Measurements from ENCODE around the gene TLE2.
"Not testable (repeated sequence)": the region's sequence is repeated elsewhere in the genome, so short reads cannot be mapped to it uniquely, and the experiment has no call there.

Gene TLE2

DNA sequence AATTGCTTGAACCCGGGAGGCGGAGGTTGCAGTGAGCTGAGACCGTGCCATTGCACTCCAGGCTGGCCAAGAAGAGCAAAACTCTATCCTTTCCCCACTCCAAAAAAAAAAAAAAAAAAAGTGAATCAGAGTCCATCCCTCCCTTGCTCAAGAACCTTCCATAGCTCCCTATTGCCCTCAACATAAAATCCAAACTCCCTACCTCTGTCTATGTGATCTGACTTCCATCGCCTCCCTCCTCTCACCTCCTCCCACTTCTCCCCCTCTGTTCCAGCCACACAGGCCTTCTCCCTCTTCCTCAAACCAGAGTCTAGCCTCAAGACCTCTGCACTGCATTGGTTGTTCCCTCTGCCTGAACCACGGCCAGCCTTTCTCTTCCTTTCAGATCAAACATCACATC lies 10.0 kb upstream of the TLE2 start:
- POLR2A ChIA-PET (ENCODE audit: low non-redundant PET) = no interaction called here
- TF ChIP-seq, protein P1, sequence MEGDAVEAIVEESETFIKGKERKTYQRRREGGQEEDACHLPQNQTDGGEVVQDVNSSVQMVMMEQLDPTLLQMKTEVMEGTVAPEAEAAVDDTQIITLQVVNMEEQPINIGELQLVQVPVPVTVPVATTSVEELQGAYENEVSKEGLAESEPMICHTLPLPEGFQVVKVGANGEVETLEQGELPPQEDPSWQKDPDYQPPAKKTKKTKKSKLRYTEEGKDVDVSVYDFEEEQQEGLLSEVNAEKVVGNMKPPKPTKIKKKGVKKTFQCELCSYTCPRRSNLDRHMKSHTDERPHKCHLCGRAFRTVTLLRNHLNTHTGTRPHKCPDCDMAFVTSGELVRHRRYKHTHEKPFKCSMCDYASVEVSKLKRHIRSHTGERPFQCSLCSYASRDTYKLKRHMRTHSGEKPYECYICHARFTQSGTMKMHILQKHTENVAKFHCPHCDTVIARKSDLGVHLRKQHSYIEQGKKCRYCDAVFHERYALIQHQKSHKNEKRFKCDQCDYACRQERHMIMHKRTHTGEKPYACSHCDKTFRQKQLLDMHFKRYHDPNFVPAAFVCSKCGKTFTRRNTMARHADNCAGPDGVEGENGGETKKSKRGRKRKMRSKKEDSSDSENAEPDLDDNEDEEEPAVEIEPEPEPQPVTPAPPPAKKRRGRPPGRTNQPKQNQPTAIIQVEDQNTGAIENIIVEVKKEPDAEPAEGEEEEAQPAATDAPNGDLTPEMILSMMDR (conservative IDR thresholded peaks at IDR 0.05; ENCODE audit: low read depth) = no peak
- H3K27ac ChIP-seq = peak overlapping the region; percentile 12
- CTCF ChIA-PET = no interaction called here
- no peak for DNase-seq (ENCODE audit: low spot score)

DNA sequence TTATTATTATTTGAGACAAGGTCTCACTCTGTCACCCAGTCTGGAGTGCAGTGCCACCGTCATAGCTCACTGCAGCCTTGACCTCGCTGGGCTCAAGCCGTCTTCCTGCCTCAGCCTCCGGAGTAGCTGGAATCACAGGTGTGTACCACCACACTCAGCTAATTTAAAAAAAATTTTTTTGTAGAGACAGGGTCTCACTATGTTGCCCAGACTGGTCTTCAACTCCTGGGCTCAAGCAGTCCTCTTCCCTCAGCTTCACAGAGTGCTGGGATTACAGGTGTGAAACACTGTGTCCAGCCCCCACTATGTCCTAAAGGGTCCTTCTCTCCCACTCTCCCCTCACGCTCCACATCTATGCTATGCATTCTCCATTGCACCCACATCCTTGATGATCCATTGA lies 9.1 kb upstream of the TLE2 start:
- H3K27ac ChIP-seq = peak overlapping the region; percentile 94
- TF ChIP-seq, protein P1 (conservative IDR thresholded peaks at IDR 0.05; ENCODE audit: low read depth) = no peak
- CTCF ChIA-PET = interaction anchor here (0.6 to 1.1 kb wide), 2 partner anchors 17 to 75 kb away, joined by 3 read pairs; no protein-coding TSS in a partner anchor
- DNase-seq (ENCODE audit: low spot score) = no peak
- POLR2A ChIA-PET (ENCODE audit: low non-redundant PET) = no interaction called here

DNA sequence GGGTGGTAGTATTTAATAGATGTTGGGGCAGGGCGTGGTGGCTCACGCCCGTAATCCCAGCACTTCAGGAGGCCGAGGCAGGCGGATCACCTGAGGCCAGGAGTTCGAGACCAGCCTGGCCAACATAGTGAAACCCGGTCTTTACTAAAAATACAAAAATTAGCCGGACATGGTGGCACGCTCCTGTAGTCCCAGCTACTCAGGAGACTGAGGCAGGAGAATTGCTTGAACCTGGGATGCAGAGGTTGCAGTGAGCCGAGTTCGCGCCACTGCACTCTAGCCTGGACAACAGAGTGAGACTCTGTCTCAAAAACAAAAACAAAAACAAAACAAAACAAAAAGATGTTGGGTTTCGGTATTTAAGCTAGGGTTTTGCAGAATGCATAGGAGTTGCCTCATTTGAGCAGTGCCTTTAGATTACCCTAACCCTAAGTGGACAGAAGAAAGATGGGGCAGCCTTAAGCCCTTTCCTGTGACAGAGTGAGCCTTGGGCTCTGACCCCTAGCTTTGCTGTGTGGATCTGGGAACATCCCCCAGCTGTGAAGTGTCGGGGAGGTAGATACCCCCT lies 8.0 kb upstream of the TLE2 start:
- CTCF ChIA-PET = interaction anchor here (0.6 to 1.1 kb wide), 3 partner anchors 9 to 314 kb away, joined by 3 to 5 read pairs (median 5); no protein-coding TSS in a partner anchor
- POLR2A ChIA-PET (ENCODE audit: low non-redundant PET) = not testable (repeated sequence)

DNA sequence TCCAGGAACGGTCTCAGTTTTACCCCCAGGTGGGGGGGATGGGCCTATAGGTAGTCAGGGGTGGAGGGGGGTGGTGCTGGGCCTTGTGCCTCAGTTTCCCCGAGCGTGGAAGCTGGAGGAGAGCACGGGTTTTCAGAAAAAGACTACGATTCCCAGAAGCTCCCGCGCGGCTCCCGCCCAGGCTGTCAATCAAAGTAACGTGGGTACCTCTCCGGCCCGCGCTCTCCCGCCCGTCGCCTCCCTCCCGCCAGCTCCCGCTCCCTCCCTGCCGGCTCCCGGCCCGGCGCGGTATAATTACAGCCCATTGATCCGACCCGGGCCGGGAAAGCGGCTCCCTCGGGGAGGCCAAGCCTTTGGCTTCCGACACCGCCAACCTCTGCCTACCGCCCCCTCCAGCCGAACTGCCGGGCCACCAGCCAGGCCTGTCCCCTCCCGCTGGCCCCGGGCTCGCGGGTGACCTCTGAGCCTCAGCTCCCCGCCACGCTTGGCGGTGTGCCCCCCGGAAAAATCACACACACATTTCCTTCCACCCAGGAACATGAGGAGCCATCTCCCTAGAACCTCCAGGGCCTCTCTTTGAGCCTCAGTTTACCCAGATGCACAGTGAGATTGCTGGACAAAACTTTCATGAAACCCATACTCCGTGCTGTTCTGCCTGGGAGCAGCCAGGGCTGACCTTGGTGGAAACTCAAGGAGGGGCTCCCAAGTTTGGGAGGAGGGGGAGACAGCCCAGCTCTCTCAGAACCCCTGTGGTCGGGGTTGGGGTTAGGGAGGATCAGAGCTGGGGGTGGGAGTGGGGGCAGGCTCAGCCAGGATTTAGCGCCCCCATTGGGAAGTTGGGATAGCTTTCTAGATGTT lies 7.3 kb upstream of the TLE2 start:
- ChIA-PET POLR2A (ENCODE audit: low non-redundant PET) (interaction anchor here (0.6 to 1.0 kb wide), 4 partner anchors 16 to 111 kb away, joined by 3 to 6 read pairs (median 5); no protein-coding TSS in a partner anchor), CTCF (interaction anchor here (0.6 to 1.5 kb wide), 7 partner anchors 10 to 313 kb away, joined by 3 to 9 read pairs (median 4); no protein-coding TSS in a partner anchor)
- peak overlapping the region; percentile 94 for H3K27ac ChIP-seq
- TF ChIP-seq, protein P1 (conservative IDR thresholded peaks at IDR 0.05; ENCODE audit: low read depth) = peak; percentile 24; the same call in 1 of the 2 replicates
- DNase-seq (ENCODE audit: low spot score) = peak; percentile 93

More for the DNA sequence above, 8.0 kb upstream of the TLE2 start:
- H3K27ac ChIP-seq = peak overlapping the region; percentile 94
- DNase-seq (ENCODE audit: low spot score) = not testable (repeated sequence)
- TF ChIP-seq, protein P1 (conservative IDR thresholded peaks at IDR 0.05; ENCODE audit: low read depth) = 0 out of 2 replicates have a peak, but pooled peaks have one; percentile 1

DNA sequence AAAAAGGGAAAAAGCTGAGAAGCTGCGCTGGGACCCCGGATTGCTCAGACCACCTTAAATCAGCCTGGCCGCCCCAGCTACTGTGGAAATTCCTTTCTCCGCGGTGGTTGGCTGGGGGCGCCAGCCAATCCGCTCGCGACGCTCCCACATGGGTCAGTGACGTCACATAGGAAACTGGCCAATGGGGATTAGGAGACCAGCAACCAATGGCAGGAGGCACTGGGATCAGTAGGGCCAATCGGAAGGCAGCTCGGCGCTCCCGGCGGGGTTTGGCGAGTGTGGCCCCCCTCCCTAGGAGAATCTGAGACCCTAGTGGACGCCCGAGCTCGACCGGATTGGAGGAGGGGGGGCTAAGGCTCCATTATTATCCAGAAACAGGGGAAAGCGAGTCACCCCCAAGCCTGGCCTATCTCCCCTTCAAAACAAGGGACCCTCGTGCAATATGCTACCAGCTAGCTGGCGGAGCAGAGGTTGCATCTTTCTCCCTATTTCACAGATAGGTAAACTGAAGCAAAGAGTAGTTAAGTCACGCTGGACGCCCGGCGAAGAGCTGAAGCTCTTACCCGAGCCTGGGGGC lies 6.5 kb upstream of the TLE2 start:
- H3K27ac ChIP-seq = peak overlapping the region; percentile 94
- CTCF ChIA-PET = interaction anchor here (0.7 to 1.5 kb wide), 6 partner anchors 10 to 267 kb away, joined by 3 to 9 read pairs (median 4); no protein-coding TSS in a partner anchor
- TF ChIP-seq, protein P1 (conservative IDR thresholded peaks at IDR 0.05; ENCODE audit: low read depth) = no peak
- DNase-seq (ENCODE audit: low spot score) = peak; percentile 100
- POLR2A ChIA-PET (ENCODE audit: low non-redundant PET) = interaction anchor here (0.6 to 1.0 kb wide), 5 partner anchors 17 to 112 kb away, joined by 3 to 6 read pairs (median 5); no protein-coding TSS in a partner anchor
